Mucosa of descending colon (tissue), 3 donors: ENCODE measurements around the gene SKOR2. TPM values are rescaled to one million over a fixed set of nuclear protein-coding genes. Genes with fewer than 3 reads are reported as not detected.

Experiments used
- total RNA-seq, 3 donors: library from RNA; stranded (reverse); fragmentation: NEBNext Ultra II Directional in 2 of 3; extraction: Animal tissue kit (Norgen Biotek cat#: 25700) in 2 of 3; gene quantifications; one replicate each; pipeline versions ENCODE4 v1.2.1 to v1.2.4, GENCODE V29; 2021 to 2023
- donor health status: DM: no; HTN: no; CAD: no; lungs with moderate emphysema.
- donor health status: DM: no; HTN: no; CAD: no.
- donor health status: DM: no; HTN: yes; CAD: no.

The SKOR2 gene
- total RNA-seq, 3 donors from 2014 or later, result not detected

Other genes starting within 250 kb of the SKOR2 start
- not detected for gene ELOA2, start 216.0 kb downstream of the SKOR2 start, total RNA-seq
- gene HDHD2, start 101.2 kb downstream of the SKOR2 start, total RNA-seq, result 10 to 100 TPM; 33.8 to 45.7 (median 37.1) TPM
- 10 to 100 TPM in 1 of 3 donors, 1 to 10 TPM in 2; 9.4 to 10.6 (median 9.7) TPM for gene IER3IP1, start 75.3 kb downstream of the SKOR2 start, total RNA-seq